Neural progenitor cell (in vitro differentiated cells): Measurements from ENCODE around the gene DAPK2. TPM values are rescaled to one million over a fixed set of nuclear protein-coding genes. Genes with fewer than 3 reads are reported as not detected.

Source experiments
- DNase-seq: peaks from one replicate; pipeline ENCODE4 v3.0.0-alpha.2; 2016; ENCODE audit warnings: low spot score
- H2AFZ ChIP-seq: fragments of 200-600 bp; sonication (generic); replicated peaks from 2 replicates; pipeline ENCODE4 v1.6.1; 2016; ENCODE audit warnings: antibody characterized with exemption
- H3F3A ChIP-seq: fragments of 200-600 bp; sonication (generic); 2 replicates; pipeline ENCODE4 v1.6.1; 2016; ENCODE audit warnings: antibody characterized with exemption, low read depth
- H3K27ac ChIP-seq: fragments of 200-600 bp; sonication (generic); 2 replicates; pipeline ENCODE4 v1.5.1; 2016; ENCODE audit warnings: mild to moderate bottlenecking
- H3K27me3 ChIP-seq: fragments of 200-600 bp; sonication (generic); 2 replicates; pipeline ENCODE4 v1.6.1; 2016; ENCODE audit warnings: mild to moderate bottlenecking, moderate library complexity
- H3K36me3 ChIP-seq: fragments of 200-600 bp; sonication (generic); 2 replicates; pipeline ENCODE4 v1.5.1; 2016
- H3K4me1 ChIP-seq: fragments of 200-600 bp; sonication (generic); 2 replicates; pipeline ENCODE4 v1.6.1; 2016; ENCODE audit warnings: mixed run types
- H3K4me2 ChIP-seq: fragments of 200-600 bp; sonication (generic); 2 replicates; pipeline ENCODE4 v1.6.1; 2016
- H3K4me3 ChIP-seq: fragments of 200-600 bp; sonication (generic); 2 replicates; pipeline ENCODE4 v1.5.1; 2016
- H3K79me2 ChIP-seq: fragments of 200-600 bp; sonication (generic); 2 replicates; pipeline ENCODE4 v1.6.1; 2016; ENCODE audit warnings: low read depth
- H3K9ac ChIP-seq: fragments of 200-600 bp; sonication (generic); 2 replicates; pipeline ENCODE4 v1.6.1; 2016
- H3K9me3 ChIP-seq: fragments of 200-600 bp; sonication (generic); 2 replicates; pipeline ENCODE4 v1.5.1; 2016; ENCODE audit warnings: low read depth
- H4K20me1 ChIP-seq: fragments of 200-600 bp; sonication (generic); 2 replicates; pipeline ENCODE4 v1.6.1; 2016; ENCODE audit warnings: low read depth
- H3K27ac Mint-ChIP-seq: 3 replicates; pipeline ENCODE4 v1.8.0; 2021; ENCODE audit warnings: mixed read lengths
- H3K27me3 Mint-ChIP-seq: 2 replicates; pipeline ENCODE4 v1.8.0; 2022; ENCODE audit warnings: low read depth, mild to moderate bottlenecking, inconsistent platforms, moderate library complexity, mixed read lengths; ENCODE audit not compliant: insufficient read depth
- H3K36me3 Mint-ChIP-seq: 3 replicates; pipeline ENCODE4 v1.8.0; 2021; ENCODE audit warnings: mixed read lengths
- H3K4me1 Mint-ChIP-seq: 3 replicates; pipeline ENCODE4 v1.8.0; 2021; ENCODE audit warnings: mixed read lengths
- H3K4me3 Mint-ChIP-seq: 3 replicates; pipeline ENCODE4 v1.8.0; 2021; ENCODE audit warnings: mild to moderate bottlenecking, moderate library complexity, mixed read lengths
- H3K9me3 Mint-ChIP-seq: 3 replicates; pipeline ENCODE4 v1.8.0; 2020; ENCODE audit warnings: mixed read lengths
- EZH2 ChIP-seq: fragments of 200-600 bp; sonication (generic); IDR thresholded peaks from 2 replicates; pipeline ENCODE4 v1.6.1; 2017; ENCODE audit warnings: antibody characterized with exemption, mild to moderate bottlenecking, moderate library complexity
- EZH2phosphoT487 ChIP-seq: fragments of 200-600 bp; sonication (generic); IDR thresholded peaks from 2 replicates; pipeline ENCODE4 v1.6.1; 2017; ENCODE audit warnings: antibody characterized with exemption
- total RNA-seq: library from RNA; depleted of rRNA; stranded (reverse); fragments of >200 nt; gene quantifications from 2 replicates; pipeline ENCODE4 v1.2.3, GENCODE V29; 2015; ENCODE audit warnings: low replicate concordance
- TF ChIP-seq, protein P1 (sequence below): fragments of 200-600 bp; sonication (generic); IDR thresholded peaks from 2 replicates; pipeline ENCODE4 v1.5.1; 2017; ENCODE audit warnings: antibody characterized with exemption, mild to moderate bottlenecking

Gene DAPK2
- total RNA-seq, 1 donor from 2014 or later: 5.4 TPM

DNA sequence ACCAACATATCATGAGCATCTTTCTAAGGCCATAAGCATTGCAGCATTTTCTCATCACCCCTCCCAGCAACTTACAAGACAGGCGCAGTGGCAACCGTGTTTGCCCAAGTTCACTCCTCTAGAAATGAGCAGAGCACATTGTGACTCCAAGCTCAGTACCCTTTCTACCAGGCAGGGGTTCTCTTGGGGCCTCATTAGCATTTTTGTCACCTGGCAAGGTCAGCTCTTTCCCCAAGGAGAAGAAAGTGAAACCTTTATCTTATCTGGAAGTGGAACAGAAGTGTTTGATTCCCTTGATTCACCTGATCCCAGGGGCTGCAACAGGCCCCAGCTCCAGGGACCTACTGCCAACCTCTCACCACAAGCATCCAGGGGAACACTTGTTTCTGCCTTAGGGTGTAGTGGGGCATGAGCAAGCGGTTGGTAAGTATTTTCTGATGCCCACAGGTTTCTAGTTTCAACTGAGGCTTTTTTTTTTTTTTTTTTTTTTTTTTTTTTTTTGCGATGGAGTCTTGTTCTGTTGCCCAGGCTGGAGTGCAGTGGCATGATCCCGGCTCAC is 168.5 kb downstream of the DAPK2 start:
- Mint-ChIP-seq H3K27ac (peak overlapping the region; percentile 43), H3K4me1 (peaks cover 33% of the 10 kb centered on the region), H3K4me3 (no peak overlapping the region), H3K9me3 (peaks cover 2% of the 10 kb centered on the region), H3K36me3 (no peaks in the 10 kb centered on the region), H3K27me3 (peaks cover 13% of the 10 kb centered on the region)
- no peak overlapping the region for H3K27ac ChIP-seq
- H3K4me1 ChIP-seq: peaks cover 25% of the 10 kb centered on the region
- no peak for TF ChIP-seq EZH2phosphoT487
- no peaks in the 10 kb centered on the region for H3K36me3 ChIP-seq
- no peaks in the 10 kb centered on the region for H3K9me3 ChIP-seq
- no peak for DNase-seq
- H4K20me1 ChIP-seq: no peaks in the 10 kb centered on the region
- H3K4me3 ChIP-seq: no peak overlapping the region
- no peak overlapping the region for H3K4me2 ChIP-seq
- peaks cover 21% of the 10 kb centered on the region for H3F3A ChIP-seq
- H2AFZ ChIP-seq: no peak overlapping the region
- H3K27me3 ChIP-seq: no peaks in the 10 kb centered on the region
- no peaks in the 10 kb centered on the region for H3K79me2 ChIP-seq
- H3K9ac ChIP-seq: no peak overlapping the region

DNA sequence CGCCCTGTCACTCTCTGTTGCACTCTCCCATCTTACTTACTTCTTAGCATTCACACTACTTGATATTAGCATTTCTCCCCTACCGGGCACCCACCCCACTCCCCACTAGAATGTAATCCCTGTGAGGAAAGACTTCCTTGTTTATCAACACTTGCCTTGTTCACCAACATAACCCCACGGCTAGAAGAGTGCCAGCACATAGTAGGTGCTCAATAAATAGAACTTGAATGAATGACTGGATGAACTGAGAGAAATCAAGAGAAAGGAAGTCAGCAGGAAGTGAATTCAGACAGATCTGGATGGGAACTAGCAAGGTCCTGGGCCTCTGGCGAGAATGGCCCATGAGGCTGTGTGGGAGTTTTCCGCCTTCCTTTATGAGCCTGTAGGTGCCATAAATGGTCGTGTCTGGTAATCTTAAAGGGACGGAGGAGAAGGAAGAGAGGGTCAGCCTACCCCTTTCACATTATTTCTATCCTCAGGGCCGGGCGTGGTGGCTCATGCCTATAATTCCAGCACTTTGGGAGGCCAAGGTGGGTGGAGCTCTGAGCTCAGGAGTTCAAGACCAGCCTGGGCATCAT is 170.1 kb downstream of the DAPK2 start:
- H3K79me2 ChIP-seq: no peaks in the 10 kb centered on the region
- H3K4me2 ChIP-seq: no peak overlapping the region
- H3K9me3 ChIP-seq: no peaks in the 10 kb centered on the region
- no peaks in the 10 kb centered on the region for H4K20me1 ChIP-seq
- H3K27ac ChIP-seq: no peak overlapping the region
- peaks cover 20% of the 10 kb centered on the region for H3K27me3 Mint-ChIP-seq
- DNase-seq: no peak
- TF ChIP-seq, protein P1, sequence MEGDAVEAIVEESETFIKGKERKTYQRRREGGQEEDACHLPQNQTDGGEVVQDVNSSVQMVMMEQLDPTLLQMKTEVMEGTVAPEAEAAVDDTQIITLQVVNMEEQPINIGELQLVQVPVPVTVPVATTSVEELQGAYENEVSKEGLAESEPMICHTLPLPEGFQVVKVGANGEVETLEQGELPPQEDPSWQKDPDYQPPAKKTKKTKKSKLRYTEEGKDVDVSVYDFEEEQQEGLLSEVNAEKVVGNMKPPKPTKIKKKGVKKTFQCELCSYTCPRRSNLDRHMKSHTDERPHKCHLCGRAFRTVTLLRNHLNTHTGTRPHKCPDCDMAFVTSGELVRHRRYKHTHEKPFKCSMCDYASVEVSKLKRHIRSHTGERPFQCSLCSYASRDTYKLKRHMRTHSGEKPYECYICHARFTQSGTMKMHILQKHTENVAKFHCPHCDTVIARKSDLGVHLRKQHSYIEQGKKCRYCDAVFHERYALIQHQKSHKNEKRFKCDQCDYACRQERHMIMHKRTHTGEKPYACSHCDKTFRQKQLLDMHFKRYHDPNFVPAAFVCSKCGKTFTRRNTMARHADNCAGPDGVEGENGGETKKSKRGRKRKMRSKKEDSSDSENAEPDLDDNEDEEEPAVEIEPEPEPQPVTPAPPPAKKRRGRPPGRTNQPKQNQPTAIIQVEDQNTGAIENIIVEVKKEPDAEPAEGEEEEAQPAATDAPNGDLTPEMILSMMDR: no peak
- TF ChIP-seq EZH2: no peak
- no peak for TF ChIP-seq EZH2phosphoT487
- peaks cover 21% of the 10 kb centered on the region for H3F3A ChIP-seq
- peaks cover 3% of the 10 kb centered on the region for H3K9me3 Mint-ChIP-seq
- no peak overlapping the region for H3K4me3 Mint-ChIP-seq
- H3K27me3 ChIP-seq: no peaks in the 10 kb centered on the region
- no peaks in the 10 kb centered on the region for H3K36me3 Mint-ChIP-seq
- H3K27ac Mint-ChIP-seq: no peak overlapping the region
- no peak overlapping the region for H3K9ac ChIP-seq
- no peak overlapping the region for H3K4me3 ChIP-seq
- H3K36me3 ChIP-seq: no peaks in the 10 kb centered on the region
- H2AFZ ChIP-seq: no peak overlapping the region
- peaks cover 25% of the 10 kb centered on the region for H3K4me1 ChIP-seq
- peaks cover 33% of the 10 kb centered on the region for H3K4me1 Mint-ChIP-seq

DNA sequence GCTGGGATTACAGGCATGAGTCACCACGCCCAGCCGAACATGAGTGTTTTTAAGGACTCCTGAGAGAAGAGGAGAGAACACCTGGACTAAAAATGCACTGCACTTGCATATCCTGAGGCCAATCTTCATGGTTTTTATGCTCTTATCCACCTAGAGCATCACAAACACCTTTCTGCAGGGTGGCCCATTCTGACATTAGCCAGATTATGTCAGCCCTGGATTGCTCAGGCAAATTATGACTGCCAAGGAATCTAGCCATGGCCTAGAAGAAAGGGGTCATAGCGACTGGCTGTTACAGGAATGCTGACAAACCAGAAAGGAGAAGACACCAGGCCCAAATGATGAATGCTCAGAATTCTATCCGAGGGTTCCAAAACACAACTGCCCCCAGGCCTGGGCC is 171.7 kb downstream of the DAPK2 start:
- Histone ChIP-seq H3K9ac (no peak overlapping the region), H3K9me3 (no peaks in the 10 kb centered on the region), H3K79me2 (no peaks in the 10 kb centered on the region), H4K20me1 (peaks cover 7% of the 10 kb centered on the region), H3K27ac (no peak overlapping the region), H3K27me3 (no peaks in the 10 kb centered on the region), H2AFZ (no peak overlapping the region), H3K4me2 (no peak overlapping the region), H3F3A (peaks cover 20% of the 10 kb centered on the region), H3K36me3 (no peaks in the 10 kb centered on the region), H3K4me1 (peaks cover 17% of the 10 kb centered on the region), H3K4me3 (no peak overlapping the region)
- TF ChIP-seq, protein P1: no peak
- no peak for TF ChIP-seq EZH2
- no peak for TF ChIP-seq EZH2phosphoT487
- Mint-ChIP-seq H3K4me3 (no peak overlapping the region), H3K9me3 (peaks cover 3% of the 10 kb centered on the region), H3K4me1 (peaks cover 28% of the 10 kb centered on the region), H3K27ac (no peak overlapping the region), H3K36me3 (no peaks in the 10 kb centered on the region), H3K27me3 (peaks cover 30% of the 10 kb centered on the region)
- no peak for DNase-seq

DNA sequence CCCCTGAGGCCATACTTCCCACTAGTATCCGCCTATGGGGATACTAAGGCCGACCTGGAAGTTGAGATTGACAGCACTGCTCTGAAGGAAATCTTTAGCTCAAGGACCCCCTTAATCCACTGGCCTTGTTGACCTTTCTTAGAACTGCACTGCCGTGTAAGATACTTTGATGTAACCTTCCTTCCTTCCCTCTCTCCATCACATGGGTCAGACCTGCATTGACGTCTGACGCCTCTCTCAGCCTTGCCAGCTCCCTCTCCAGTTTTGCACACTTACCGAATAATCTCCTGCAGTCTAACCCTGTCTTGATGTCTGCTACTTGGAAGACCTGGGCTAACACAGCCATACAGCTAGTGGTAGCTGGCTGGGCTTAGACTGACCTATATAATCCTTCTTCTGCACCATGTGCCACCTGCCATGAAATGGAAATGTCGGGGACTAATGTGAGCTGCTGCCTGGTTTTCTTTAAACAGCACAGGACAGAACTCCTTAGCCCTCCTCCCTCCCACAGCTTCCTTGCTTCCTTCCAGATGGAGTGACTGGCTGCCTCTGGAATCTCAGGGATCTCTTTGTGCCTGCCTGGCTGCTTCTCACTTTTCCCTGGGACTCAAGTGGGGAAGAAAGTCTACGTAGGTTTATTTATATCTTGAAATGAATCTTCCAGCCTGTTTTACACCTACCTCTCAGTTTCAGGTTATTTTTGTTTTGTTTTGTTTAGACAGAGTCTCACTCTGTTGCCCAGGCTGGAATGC is 173.3 kb downstream of the DAPK2 start:
- Histone ChIP-seq H3K9ac (no peak overlapping the region), H3F3A (peaks cover 7% of the 10 kb centered on the region), H3K9me3 (no peaks in the 10 kb centered on the region), H3K4me3 (no peak overlapping the region), H2AFZ (no peak overlapping the region), H3K79me2 (no peaks in the 10 kb centered on the region), H3K4me2 (no peak overlapping the region), H3K4me1 (peaks cover 3% of the 10 kb centered on the region), H3K27me3 (no peaks in the 10 kb centered on the region), H4K20me1 (peaks cover 7% of the 10 kb centered on the region), H3K27ac (no peak overlapping the region), H3K36me3 (no peaks in the 10 kb centered on the region)
- no peak overlapping the region for H3K4me3 Mint-ChIP-seq
- peaks cover 29% of the 10 kb centered on the region for H3K27me3 Mint-ChIP-seq
- H3K27ac Mint-ChIP-seq: no peak overlapping the region
- no peak for DNase-seq
- H3K4me1 Mint-ChIP-seq: peaks cover 15% of the 10 kb centered on the region
- H3K36me3 Mint-ChIP-seq: no peaks in the 10 kb centered on the region
- TF ChIP-seq EZH2phosphoT487: no peak
- TF ChIP-seq, protein P1: no peak
- TF ChIP-seq EZH2: no peak
- peaks cover 3% of the 10 kb centered on the region for H3K9me3 Mint-ChIP-seq
